Activated T-cell treated with anti-CD3 and anti-CD28 coated beads, Interleukin-2, amount 50 U/mL, for 48 hours (primary cell): Measurements from ENCODE around the gene ZBTB16.
"Not testable (repeated sequence)": the region's sequence is repeated elsewhere in the genome, so short reads cannot be mapped to it uniquely, and the experiment has no call there.

Experiments used
- DNase-seq, 2 experiments: peaks; one replicate each; pipeline ENCODE4 v3.0.0-alpha.2; 2020

Gene ZBTB16

DNA sequence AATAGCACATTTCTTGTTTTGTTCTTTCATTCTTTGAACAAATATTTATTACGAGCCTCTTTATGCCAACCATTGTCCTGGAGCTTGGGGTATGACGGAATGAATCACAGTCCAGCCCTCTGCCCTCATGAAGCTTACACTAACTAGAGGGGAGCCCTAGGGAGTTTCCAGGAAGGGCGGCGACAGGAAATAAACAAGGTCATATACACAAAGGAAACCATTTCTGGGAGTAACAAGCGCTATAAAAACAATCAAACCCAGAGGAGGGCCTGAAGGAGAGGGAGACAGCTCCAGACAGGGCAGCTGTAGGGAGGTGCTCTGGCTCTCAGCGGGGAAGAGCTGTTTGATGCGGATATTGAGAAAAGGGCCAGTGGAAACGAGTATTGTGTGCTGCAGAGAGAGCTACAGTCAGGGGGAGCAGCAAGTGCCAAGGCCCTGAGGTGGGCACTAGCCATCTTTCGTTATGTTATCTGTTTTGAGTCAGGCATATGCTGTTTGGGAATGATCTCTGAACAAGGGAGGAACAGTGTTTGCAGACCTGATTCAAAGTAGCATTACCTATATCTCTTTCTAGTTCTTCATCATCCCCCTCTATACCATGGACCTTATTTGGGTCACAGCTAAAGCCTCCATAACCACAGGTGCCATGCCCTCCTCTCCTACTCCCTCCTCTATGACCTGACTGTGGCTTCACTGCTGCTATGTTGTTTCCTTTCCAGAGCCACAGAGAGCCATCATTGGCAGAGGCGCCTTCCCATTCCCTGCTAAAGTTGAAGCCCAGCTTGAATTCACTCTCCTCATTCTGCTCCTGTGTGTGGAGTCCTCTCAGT, 15.3 kb upstream of the ZBTB16 start:
- no peak for DNase-seq

- DNase-seq, result no peak
These were observed 12.2 kb upstream of the ZBTB16 start for GRCh38 chr11:114047327-114047726.

DNA sequence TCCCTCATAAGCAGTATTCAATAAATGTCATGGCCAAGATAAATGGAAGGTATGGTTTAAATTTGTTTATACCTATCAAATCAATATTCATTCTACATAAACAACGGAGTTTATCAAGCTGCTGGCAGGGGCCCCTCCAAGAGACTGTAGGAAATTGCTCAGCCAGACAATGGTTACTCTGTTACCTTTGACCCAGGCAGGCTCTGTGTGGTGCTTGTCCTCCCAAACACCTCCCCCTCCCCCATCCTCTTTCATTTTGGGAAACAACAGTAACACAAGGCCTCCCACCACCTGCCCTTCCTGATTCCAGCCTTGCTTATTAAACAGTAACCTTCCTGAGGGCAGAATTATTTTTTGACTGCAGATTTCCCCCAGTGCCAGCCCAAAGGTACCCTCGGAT, 10.5 kb upstream of the ZBTB16 start:
- no peak for DNase-seq

- not testable (repeated sequence) for DNase-seq
These were observed 9.7 kb upstream of the ZBTB16 start for GRCh38 chr11:114049766-114050165.

GRCh38 chr11:114050258-114050927, 9.1 kb upstream of the ZBTB16 start:
- DNase-seq, result no peak

GRCh38 chr11:114051558-114051957, 8.0 kb upstream of the ZBTB16 start:
- no peak for DNase-seq

DNA sequence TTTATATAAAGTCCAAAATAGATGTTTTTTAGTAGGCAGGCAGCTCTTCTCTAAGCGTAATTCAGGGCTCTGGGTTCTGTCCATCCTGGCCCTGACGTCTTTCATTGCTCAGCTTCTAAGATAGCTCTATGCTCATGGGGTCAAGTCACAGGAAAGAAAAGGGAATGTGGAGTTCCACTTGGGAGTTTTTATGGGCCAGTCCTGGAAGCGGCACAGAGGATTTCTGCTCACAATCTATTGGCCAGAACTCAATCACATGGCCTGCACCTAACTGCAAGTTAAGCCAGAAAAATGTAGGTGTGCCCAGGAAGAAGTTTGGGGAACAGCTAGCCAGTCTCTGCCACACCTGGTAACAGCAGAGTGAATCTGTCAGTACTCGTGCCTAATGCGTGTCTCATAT, 7.4 kb upstream of the ZBTB16 start:
- DNase-seq, result no peak

- DNase-seq, result no peak
These were observed 6.1 kb upstream of the ZBTB16 start for GRCh38 chr11:114053406-114053805.

DNA sequence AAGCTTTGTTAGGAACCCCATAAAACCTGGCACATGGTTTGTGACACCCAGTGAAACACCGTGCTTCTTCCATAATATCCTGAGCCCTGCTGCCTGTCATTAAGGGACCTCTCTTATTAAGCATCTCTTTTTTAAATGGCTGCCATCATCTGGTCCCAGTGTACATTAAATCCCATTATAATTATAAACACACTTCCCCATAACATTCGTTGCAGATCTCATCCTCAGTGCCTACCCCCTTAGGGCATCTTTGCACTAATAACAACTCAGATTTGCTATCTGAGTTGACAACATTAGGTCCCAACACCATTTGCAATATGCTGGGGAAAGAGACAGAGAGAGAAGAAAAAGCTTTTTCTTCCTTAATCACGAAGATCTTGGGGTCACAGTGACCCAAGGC, 4.7 kb upstream of the ZBTB16 start:
- no peak for DNase-seq

DNA sequence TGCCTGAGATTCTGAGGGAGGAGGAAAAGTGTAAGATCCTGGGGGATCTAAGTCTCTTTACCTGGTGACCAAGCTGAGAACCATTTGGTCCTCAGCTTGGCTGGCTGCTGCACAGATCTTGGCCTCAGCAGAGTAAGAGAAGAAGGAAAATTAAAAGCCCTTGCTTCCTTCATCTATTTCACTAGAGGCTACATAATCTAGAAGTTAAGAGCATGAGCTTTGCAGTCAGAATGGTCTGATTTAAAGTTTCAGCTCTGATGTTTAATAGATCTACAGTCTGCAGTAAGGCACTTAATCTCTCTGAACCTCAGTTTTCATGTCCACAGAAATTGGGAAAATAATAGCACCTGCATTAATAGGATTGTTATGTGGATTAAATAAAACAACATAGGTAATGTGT, 3.1 kb upstream of the ZBTB16 start:
- no peak for DNase-seq

DNA sequence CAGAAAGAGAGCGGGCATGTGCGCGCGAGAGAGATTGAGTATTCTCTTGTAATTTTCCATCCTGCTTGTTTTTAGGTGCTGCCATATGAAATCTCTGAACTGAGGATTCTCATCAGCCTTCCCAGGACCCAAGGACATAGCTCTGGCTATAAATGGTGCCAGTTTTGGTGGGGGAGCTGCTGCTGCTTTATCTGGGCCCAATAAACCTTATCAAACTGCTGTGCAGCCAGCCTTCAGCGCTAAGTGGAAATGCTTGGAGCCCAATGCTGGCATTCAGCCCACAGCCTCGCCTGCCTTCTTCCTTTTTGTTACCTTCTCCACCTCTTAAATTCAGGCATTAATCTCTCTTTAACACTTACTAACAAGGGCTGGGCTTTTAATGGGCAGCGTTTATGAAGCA, 2.4 kb upstream of the ZBTB16 start:
- DNase-seq, result no peak

GRCh38 chr11:114057605-114058004, 1.9 kb upstream of the ZBTB16 start:
- DNase-seq, result no peak

GRCh38 chr11:114058026-114058706, 1.3 kb upstream of the ZBTB16 start:
- no peak for DNase-seq

DNA sequence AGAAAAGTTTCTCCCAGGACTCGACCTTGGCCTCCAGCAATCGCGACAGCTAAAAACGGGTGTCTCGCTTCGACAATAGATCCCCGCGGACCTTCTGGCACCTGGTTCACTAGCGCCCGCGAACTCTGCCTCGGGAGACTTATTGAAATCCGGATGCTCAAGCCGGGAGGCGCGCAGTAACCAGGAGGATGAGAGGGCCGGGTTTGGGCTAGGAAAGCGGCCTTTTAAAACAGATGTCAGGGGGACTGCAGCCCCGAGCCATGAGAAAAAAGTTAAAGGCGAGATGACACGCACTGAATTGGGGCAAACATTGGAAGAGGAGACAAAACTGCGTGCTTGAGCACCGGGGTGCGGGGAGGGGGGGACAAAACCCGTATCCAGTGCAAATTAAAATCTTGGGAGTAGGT, 637 bp upstream of the ZBTB16 start:
- no peak for DNase-seq

GRCh38 chr11:114059984-114060391, 477 bp downstream of the ZBTB16 start:
- DNase-seq, result peak; percentile 37 to 45

- peak in 1 of 2 experiments; percentile 53 for DNase-seq
These were observed 1.0 kb downstream of the ZBTB16 start for GRCh38 chr11:114060392-114061047.

- DNase-seq, result no peak
These were observed 1.7 kb downstream of the ZBTB16 start for GRCh38 chr11:114061048-114061680.

GRCh38 chr11:114061681-114062049, 2.2 kb downstream of the ZBTB16 start:
- DNase-seq, result no peak

GRCh38 chr11:114062272-114062671, 2.8 kb downstream of the ZBTB16 start:
- no peak for DNase-seq

DNA sequence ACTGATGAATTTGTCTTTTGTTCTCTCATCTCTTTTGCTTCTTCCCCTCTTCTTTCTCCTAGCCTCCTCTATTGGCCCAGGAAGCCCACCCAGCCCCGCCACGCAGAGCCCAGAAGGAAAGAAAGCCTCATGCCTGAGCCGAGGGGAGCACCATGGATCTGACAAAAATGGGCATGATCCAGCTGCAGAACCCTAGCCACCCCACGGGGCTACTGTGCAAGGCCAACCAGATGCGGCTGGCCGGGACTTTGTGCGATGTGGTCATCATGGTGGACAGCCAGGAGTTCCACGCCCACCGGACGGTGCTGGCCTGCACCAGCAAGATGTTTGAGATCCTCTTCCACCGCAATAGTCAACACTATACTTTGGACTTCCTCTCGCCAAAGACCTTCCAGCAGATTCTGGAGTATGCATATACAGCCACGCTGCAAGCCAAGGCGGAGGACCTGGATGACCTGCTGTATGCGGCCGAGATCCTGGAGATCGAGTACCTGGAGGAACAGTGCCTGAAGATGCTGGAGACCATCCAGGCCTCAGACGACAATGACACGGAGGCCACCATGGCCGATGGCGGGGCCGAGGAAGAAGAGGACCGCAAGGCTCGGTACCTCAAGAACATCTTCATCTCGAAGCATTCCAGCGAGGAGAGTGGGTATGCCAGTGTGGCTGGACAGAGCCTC, 3.8 kb downstream of the ZBTB16 start:
- no peak for DNase-seq

DNA sequence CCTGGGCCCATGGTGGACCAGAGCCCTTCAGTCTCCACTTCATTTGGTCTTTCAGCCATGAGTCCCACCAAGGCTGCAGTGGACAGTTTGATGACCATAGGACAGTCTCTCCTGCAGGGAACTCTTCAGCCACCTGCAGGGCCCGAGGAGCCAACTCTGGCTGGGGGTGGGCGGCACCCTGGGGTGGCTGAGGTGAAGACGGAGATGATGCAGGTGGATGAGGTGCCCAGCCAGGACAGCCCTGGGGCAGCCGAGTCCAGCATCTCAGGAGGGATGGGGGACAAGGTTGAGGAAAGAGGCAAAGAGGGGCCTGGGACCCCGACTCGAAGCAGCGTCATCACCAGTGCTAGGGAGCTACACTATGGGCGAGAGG, 4.3 kb downstream of the ZBTB16 start:
- no peak for DNase-seq

GRCh38 chr11:114064216-114064615, 4.7 kb downstream of the ZBTB16 start:
- no peak for DNase-seq
